Measurements from ENCODE around the gene TNS3.

The TNS3 gene

DNA sequence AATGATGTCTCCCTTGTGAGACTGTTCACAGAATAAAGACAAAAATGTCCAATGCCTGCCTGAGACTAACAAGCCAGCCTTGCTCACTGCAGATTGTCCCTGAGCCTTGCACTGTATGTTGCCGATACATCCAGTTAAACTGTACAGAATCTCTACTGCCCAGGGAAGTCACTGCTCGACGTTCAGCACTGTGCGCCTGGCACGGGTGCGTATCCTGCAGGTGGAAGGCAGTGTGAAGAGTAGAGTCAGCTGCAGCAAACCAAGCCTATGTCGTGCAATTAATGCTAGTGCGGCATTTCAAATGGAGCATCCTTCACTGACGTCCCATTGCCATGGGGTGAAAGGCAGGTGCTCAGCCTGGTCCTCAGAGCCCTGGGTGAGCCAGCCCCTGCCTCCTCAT is 132.9 kb downstream of the TNS3 start:
- no peak overlapping the region for H3K4me3 ChIP-seq (ENCODE audit: low read depth, low read length)
- TF ChIP-seq, protein P1, sequence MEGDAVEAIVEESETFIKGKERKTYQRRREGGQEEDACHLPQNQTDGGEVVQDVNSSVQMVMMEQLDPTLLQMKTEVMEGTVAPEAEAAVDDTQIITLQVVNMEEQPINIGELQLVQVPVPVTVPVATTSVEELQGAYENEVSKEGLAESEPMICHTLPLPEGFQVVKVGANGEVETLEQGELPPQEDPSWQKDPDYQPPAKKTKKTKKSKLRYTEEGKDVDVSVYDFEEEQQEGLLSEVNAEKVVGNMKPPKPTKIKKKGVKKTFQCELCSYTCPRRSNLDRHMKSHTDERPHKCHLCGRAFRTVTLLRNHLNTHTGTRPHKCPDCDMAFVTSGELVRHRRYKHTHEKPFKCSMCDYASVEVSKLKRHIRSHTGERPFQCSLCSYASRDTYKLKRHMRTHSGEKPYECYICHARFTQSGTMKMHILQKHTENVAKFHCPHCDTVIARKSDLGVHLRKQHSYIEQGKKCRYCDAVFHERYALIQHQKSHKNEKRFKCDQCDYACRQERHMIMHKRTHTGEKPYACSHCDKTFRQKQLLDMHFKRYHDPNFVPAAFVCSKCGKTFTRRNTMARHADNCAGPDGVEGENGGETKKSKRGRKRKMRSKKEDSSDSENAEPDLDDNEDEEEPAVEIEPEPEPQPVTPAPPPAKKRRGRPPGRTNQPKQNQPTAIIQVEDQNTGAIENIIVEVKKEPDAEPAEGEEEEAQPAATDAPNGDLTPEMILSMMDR (IDR thresholded peaks at IDR 0.05; ENCODE audit: low read depth, low read length, missing control alignments) = no peak
- no peak for DNase-seq (ENCODE audit: low read depth)

DNA sequence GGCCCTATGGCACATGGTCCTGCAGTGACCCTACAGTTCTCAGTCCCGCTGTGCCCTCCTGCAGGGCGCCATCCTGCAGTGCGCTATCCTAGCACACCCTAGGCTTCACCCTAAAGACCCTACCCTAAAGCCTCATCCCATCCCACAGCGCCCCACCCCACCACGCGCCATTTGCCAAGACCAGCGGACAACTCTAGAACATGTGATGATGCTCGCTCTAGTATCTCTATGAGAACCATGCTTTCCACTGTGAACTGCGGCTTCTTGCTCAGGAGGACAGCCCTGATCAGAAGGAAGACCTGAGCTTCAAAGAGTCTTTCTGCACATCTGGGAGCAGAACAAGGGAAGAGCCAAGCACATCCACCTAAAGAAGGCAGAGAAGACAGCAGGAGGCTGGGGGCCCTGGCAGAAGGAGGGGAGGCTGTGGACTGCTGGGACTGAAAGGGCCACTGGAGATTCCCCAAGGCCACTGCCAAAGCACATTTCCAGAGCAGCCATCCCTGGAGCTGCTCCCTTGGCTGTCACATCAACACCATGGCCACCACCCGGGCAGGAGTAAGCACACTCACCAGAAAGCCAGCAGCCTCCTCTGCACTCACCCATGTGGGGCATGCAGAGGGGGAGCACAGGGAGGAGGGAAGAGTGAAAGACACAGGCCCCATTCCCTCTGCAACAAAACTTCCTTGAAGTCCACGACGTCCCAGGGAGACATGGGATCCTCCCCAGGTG is 134.1 kb downstream of the TNS3 start:
- DNase-seq (ENCODE audit: low read depth) = no peak
- TF ChIP-seq, protein P1 (IDR thresholded peaks at IDR 0.05; ENCODE audit: low read depth, low read length, missing control alignments) = no peak
- H3K4me3 ChIP-seq (ENCODE audit: low read depth, low read length) = no peak overlapping the region

- no peak overlapping the region for H3K4me3 ChIP-seq (ENCODE audit: low read depth, low read length)
- TF ChIP-seq, protein P1 (IDR thresholded peaks at IDR 0.05; ENCODE audit: low read depth, low read length, missing control alignments) = no peak
- no peak for DNase-seq (ENCODE audit: low read depth)
Measured at GRCh38 chr7:47446871-47447466, 134.9 kb downstream of the TNS3 start.

- TF ChIP-seq, protein P1 (IDR thresholded peaks at IDR 0.05; ENCODE audit: low read depth, low read length, missing control alignments) = peak; percentile 61
- no peak for DNase-seq (ENCODE audit: low read depth)
- no peak overlapping the region for H3K4me3 ChIP-seq (ENCODE audit: low read depth, low read length)
Measured at GRCh38 chr7:47444376-47445098, 137.4 kb downstream of the TNS3 start.

DNA sequence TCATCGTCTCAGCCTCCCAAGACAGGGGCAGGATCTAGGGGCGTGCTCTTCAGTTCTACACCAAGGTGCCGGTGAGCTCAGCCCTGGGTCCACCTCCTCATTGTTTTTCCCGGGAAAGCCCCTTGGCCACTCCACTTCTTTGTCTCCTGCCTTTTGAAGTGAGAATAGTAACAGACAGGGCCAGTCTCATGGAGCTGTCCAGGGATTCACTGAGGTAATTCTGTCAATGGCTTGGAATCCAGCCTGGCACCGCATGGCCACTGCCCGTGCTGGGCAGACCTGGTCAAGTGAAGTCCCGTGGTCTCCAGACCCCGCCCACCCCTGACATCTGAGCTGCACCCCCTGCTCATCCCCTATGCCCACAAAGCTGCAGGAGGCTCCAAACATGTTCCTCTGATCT is 138.9 kb downstream of the TNS3 start:
- TF ChIP-seq, protein P1 (IDR thresholded peaks at IDR 0.05; ENCODE audit: low read depth, low read length, missing control alignments) = no peak
- H3K4me3 ChIP-seq (ENCODE audit: low read depth, low read length) = no peak overlapping the region
- no peak for DNase-seq (ENCODE audit: low read depth)

DNA sequence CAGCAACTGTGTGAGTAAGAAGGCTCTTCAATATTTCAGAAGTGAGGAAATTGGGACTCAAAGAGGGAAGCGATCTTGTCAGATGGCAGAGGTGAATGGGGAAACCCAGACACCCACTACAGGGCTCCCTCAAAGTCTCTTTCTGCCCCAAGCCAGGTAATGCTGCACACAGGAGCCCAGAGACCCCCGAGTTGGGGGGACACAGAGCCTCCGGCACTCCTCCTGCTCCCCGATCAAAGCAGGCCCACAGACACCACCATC is 139.4 kb downstream of the TNS3 start:
- DNase-seq (ENCODE audit: low read depth) = no peak
- no peak overlapping the region for H3K4me3 ChIP-seq (ENCODE audit: low read depth, low read length)
- TF ChIP-seq, protein P1 (IDR thresholded peaks at IDR 0.05; ENCODE audit: low read depth, low read length, missing control alignments) = no peak
